Hindlimb muscle (tissue), 1 donor: ENCODE measurements around the gene CMIP. TPM values are rescaled to one million over a fixed set of nuclear protein-coding genes. Genes with fewer than 3 reads are reported as not detected.

Source experiments
- DNase-seq: peaks from one replicate; pipeline ENCODE4 v3.0.0-alpha.2; 2013
- polyA plus RNA-seq: library from polyadenylated mRNA; unstranded; fragments of 120-200 nt; gene quantifications from one replicate; pipeline ENCODE4 v1.2.1, GENCODE V29; 2013; ENCODE audit not compliant: insufficient read length

CMIP gene
- polyA plus RNA-seq, 1 donor = 18.0 TPM

DNA sequence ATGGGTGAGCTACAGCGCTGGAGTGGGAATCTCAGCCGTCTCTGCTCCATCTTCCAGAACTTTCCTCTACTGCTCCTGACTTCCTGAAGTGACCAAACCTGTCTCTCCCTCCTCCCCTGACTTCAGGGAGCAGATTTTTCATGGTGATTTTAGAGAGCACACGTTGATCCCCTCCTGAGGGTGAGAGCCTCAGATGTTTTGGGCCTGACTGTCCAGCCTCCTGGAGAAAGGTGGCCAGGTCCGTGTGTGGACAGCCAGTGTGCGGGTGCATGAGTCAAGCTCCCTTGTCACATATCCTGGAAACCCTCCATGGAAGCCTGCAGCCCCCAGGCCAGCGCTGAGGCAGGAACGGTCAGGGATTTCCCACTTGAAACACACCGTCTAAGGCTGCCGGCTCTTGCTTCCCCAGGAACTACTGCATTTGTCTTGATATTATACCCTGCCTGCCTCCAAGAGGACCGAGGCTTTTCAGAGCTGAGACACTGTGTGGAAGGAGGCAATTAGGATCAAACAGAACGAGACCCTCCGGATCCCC lies 143.1 kb downstream of the CMIP start:
- DNase-seq = no peak

DNA sequence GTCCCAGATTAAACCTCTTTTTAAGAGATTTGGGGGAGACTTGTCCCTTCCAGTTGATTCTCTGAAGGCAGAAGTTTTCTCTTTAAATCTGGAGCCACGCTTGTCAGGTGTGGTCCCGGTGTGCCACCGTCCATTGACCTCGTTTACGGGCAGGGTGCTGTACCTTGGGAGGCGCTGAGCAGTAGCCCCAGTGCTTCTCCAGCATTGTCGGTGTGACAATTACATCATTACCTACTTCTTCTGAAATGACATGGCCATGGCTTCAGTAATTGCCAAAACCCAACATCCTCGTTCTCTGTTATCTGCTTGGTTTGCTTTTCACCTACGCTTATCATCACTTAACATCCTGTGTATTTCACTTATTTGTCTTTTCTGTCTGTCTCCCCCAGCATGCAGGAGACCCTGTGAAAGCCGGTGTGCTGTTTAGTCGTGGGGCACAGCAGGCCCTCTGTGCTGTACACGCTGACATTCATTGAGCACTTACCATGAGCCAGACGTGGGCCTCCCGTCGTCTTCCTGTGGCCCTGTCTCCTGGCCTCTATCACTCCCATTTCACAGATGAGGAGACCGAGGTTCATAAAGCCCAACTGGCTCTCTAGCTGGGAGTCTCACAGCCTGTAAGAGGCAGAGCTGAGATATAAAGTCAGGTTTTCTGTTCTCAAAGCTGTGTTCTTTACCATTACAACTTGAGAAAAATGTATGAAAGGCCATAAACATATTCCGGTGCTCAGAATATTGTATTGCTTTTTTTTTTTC lies 143.9 kb downstream of the CMIP start:
- DNase-seq = no peak

DNA sequence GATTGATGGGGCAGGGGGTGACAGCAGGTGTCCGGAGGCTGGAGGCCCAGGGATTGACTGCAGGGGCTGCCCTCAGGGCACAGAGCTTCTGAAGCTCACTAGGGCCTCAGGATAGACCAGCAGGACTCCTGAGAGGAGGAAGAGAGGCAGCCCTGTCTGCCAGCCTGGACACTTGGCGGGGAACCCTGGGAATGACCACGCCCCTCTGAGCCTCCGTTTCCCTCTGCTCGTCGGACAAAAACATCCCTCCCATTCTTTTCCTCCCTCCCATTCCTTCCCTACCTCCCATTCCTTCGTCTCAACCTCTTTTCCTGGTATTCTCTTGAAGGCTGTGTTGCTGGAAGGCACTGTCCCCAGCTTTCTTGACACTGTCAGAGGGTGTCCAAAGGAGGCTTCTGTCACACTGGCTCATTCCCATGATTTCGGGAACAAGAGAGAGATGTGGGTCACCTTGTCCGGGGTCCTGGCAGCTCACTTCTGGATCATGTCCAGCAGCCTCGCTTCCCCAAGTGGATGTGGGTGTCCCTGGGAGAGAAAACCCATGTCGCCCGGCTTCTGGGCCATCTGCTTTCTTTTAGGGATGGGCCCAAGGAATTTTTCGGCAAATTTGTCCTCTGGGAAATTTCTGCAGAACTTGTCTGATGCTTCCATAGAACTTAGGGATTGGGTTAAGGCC lies 145.5 kb downstream of the CMIP start:
- DNase-seq = no peak

DNA sequence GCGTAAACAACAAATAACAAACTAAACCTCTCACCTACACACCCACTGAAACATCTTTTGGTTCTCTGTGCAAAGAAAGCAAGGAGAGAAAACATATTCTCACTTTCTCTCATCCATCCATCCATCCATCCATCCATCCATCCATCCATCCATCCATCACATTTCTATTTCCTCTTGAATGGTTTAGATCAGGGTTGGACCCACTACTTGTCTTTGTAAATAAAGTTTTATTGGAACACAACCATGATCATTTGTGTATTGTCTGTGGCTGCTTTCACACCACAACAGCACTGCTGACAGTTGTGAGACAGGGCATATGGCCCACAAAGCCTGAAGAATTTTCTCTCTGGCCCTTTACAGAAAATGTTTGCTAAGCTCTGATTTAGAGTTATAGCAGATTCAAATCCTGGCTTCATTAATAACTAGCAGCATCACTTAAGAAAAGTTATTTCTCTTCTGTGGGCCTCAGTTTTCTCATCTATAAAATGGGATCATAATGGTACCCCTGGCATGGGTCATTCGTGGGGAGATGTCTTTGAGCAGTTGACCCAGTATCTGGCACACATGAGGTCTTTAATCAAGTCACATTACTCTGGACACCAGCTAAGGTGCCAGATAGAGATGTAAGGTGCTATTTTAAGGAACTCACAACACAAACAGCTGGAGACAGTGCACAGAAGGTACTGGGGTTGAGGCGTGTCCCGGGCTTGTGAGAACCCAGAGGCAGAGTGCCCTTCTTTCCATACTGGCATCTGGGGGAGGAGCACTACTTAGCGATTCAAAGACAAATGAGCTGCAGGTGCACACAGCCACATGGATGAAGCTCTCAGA lies 146.3 kb downstream of the CMIP start:
- DNase-seq = no peak

DNA sequence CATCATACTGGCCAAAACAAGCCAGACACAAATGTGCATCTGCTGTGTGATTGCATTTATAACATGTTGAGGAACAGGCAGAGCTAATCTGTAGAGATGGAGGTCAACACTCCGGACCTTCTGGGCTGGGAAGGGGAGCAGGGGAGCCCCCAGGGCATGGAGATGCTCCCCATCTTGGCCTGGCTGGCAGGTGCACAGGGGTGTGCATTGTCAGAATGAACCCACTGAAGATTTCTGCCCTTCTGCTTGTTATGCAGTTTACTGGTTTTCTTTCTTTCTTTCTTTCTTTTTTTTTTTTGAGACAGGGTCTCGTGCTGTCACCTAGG lies 146.9 kb downstream of the CMIP start:
- DNase-seq = no peak

DNA sequence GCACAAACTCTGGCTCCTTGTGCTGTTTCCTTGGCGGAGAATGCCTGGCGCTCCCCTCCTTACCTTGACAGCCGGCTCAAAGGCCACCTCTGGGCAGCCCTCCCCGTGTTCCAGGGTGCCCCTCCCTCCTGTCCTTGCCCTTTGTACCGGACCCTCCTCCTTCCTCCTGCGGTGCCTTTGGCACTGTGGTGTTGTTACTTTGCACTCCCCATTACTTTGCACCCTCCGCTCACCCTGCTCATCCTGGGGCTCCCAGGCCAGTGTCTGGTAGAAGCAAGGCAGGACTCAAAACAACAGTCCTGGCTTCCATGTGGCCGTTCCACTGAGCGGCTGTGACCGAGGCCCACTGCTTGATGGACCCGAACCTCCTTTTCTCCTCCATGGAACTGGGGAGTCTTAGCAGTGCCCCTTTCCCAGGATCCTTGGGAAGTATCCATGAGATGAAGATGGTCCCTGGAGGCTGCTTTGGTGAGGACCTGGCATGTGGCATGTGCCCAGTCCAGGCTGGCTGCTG lies 147.8 kb downstream of the CMIP start:
- DNase-seq = no peak

DNA sequence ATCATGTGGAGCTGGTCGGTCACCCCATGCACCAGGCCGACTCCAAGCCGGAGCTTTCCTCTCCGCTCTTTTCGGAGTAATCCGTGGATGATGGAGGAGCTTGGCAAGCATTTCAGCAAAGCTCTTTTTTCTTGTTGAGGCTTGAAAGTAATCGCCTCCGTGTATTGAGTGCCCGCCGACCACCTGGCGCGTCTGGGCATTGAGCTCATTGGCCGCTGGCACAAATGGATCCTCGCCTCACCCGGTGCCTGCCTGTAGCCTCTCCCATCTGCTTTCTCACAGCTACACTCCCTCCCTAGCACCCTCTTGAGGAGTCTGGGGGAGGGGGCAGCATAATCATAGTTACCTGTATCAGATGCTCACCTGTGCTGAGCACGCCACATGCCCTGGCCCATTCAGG lies 148.9 kb downstream of the CMIP start:
- DNase-seq = no peak

DNA sequence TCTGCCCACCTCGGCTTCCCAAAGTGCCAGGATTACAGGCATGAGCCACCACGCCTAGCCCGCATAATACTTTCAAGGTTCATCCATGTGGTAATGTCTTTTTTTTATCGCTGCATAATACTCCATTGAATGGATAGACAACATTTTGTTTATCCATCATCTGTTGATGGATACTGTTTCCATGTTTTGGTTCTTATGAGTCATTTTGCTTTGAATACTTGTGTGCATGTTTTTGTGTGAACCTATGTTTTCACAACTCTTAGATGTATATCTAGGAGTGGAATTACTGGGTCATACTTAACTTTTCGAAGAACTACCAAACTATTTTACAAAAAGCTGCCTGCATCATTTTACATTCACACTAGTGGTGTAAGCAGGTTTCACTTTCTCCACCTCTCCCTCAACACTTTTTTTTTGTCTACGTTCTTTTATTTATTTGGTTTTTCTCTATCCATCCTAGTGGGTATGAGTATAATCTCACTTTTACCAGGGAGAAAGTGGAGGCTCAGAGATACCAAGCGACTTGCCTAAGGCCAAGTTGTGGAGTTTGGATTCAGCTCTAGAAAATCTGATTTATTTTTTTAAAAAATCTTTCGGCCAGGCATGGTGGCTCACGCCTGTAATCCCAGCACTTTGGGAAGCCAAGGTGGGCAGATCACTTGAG lies 151.2 kb downstream of the CMIP start:
- DNase-seq = no peak

DNA sequence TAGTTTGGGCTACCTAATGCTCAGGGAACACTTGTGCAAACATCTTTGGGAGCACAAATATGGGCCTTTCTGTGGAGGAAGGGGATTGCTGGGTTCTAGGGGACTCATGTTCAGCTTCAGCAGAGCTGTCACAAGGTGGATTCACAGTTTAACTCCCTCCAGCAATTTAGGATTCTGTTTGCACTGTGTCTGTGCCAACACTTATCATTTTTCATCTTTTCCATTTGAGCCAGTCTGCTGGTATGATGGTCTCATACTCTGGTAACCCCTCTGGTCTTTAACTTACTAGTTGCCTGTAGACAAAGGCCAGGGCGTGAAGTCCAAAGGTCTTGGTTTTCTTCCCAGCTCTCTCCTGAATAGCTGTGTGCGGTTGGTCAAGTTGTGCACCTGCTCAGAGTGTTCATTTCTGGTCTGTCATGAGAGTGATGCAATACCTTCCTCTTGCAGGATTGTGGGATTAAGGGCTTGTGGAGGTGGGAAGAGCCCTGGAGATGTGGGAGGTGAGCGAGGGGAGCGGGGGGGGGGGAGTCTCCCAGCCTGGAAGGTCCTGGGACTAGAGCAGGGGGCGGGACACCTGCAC lies 152.6 kb downstream of the CMIP start:
- no peak for DNase-seq

DNA sequence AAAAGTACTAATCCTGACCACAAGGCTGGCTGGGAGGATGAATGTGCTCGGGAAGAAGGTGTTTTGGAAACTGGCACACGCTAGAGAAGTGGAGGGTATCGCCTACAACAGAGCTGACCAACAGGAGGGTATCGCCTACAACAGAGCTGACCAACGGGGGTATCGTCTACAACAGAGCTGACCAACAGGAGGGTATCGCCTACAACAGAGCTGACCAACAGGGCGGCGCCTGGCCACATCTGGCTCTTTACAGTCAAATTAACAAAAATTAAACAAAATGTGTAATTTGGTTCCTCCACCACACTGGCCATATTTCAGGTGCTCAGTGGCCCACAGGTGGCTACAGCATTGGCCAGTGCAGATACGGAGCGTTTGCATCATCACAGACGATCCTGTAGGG lies 153.5 kb downstream of the CMIP start:
- DNase-seq = no peak

DNA sequence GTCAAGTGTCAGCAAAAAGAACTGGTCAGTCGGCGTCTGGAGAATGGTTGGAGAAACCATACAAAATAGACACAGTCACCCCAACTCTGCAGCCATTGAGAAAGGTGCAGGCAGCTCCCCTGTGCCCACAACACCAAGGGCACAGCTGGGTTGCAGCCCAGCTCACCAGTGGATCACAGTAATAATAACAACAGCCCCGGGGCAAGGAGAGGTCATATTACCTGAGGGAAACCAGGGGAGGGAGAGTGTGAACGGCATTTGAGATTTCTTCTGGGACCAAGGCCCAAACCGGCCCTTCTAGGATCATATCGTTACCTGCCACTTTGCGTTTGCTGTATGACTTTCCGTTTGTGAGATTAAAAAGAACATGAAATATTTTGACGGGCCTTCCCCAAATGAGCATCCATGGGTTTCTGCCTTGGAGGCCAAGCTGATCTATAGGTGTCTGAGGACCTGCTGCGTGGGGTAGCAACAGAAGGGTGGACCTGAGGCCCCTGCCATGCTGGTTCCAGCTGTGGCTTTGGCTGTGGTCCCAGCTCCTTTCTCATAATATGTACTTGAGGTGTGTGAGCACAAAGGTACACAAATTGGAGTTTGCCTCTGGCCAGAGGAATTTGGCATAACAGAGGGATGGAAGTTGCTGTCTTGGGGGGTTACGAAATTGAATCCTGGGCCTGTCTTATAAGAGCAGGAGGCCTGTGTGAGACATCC lies 154.6 kb downstream of the CMIP start:
- no peak for DNase-seq

DNA sequence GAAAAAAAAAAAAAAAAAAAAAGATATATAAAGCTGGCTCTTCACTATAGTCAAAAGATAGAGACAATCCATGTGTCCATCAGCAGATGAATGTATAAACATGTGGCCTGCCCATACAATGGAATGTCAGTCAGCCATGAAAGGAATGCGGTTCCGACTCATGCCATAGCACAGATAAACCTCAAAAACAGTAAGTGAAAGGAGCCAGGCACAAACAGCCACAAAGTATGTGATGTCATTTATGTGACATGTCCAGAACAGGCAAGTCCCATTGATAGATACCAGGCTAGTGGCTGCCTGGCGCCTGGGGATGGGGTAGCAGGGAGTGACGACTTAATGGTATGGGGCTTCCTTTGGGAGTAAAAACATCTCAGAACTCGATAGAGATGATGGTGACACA lies 155.7 kb downstream of the CMIP start:
- DNase-seq = no peak

DNA sequence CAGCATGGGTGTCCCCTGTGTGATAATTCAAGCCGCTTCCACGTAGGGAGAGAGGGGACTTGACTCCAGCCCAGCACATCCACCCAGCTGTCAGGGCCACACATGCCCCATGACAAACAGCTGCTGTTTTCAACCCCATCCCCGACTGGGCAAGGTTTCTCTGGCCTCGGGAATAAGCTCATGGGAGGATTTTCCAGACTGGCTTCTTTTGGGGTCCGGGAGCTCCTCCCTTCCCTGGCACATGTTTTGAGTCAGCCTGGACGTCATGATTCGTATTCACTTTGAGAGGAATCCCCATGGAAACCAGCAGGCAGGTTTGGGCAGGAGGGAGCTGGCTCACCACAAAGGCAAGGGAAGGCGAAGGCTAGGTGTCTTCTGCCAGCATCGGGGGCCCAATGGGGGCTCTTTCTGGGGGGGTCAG lies 156.4 kb downstream of the CMIP start:
- no peak for DNase-seq

DNA sequence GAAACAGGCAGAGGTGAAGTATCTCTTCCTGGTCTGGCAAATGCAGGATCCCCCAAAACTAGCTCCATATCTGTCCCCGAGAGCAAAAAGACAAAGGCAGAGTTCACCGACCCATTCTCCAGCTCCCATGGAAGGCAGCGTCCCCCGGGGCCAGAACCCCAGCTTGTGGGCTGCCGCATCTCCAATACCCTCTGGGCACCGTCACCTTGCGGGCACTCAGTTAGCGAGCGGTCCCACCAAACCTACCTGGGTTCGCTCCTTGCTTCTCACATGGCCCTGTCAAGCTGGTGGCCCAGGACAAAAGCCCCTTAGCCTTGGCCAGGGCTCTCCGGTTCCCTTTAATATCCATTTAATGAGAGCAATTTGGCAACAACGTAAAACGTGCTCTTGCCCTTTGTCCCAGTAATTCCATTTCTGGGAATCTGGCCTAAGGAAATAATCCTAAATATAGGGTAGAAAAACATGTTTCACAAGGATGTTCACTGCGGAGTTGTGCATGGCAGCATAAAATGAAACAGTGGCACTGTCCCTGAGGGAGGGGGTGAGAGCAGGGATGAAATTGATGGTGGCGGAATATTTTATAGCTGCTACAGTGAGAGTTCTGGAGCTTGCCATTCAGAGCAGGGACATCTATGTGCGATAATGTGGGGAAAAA lies 157.1 kb downstream of the CMIP start:
- DNase-seq = no peak

DNA sequence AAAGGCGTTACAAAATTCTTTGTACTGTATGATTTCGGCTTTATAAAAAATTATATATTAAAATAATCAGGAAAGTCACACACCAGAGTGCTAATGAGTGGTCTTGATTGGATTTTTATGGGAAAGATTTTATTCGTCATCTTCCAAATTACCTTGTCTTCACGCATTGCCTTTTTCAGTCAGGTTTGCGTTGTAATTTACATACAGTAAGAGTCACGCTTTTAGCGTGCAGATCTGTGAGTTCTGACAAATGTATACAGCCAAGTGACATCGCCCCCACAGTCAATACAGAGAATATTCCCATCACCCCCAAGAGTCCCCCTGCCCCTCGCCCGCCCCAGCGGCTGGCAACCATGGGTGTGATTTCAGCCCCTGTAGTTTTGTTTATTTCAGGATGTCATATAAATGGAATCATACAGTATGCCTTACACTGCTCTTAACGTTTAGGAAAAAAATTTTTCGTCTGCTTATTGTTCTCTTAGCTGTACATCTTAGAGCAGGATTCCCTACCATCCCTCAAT lies 157.7 kb downstream of the CMIP start:
- DNase-seq = no peak

DNA sequence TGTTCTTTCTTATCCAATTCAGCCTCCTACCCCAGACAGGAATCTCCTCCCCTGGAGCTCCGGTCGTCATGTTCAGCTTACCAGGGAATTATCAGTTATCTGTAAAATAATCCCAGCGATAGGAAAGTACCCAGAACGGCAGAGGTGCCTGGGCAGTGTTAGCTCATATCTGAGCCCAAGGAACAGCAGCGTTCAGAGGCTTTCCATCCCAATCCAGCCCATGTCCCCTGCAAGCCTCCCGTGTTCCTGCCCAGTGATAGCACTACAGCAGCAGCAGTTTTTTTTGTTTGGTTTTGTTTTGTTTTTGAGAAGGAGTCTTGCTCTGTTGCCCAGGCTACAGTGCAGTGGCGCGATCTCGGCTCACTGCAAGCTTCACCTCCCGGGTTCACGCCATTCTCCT lies 158.2 kb downstream of the CMIP start:
- DNase-seq = no peak

DNA sequence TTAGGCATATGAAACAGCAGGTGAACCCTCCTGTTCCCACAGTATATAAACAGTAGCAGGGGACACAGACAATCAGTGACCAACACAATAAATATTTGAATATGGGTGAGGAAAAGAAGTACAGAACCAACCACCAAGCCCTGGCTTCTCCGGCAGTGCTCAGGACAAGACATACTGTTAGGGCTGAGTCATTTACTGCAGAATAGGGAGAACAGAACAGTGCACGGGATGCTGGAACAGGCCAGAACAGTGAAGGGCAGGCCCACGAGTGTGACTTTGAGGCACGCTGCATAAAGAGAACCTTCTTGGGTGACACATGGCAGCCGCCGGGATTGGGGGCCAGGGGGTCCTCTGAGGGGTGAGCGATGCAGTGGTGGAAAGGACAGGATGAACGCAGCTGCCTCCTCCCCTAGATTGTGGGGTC lies 160.4 kb downstream of the CMIP start:
- DNase-seq = no peak

DNA sequence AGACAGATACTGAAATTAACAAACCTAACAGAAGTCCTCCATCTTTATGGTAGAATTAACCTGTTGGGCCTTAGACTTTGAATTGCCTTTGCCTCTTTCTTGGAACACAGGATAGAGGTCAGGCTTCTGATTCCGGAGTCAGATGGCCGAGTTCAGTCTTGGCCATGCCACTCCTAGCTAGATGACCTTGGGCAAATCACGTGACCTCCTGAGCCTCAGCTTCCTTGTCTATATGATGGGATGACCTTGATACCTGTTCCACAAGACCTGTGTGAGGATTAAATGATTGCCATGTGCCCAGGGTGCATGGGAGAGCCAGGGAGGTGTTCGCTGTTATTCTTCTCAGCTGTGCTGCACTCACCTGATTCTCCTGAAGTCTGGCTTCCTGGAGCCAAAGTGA lies 161.4 kb downstream of the CMIP start:
- no peak for DNase-seq

DNA sequence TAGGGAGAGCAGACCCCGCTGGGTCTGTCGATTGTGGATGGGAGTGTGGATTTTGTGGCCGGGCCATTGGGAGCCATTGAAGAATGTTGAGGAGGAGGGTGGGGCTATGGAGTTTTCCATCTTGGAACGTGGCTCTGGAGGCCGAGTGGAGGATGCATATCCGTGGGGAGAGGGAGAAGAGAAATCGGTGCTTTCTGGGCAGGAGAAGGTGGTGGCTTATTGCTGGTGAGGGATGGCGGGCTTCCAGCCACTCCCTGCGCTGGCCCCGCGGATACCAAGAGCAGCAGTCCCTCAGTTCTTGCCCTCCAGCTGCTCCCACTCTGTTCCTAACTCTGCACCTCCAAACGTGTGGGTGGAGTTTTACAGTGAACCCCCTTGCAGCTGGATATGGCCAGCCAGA lies 162.4 kb downstream of the CMIP start:
- no peak for DNase-seq

DNA sequence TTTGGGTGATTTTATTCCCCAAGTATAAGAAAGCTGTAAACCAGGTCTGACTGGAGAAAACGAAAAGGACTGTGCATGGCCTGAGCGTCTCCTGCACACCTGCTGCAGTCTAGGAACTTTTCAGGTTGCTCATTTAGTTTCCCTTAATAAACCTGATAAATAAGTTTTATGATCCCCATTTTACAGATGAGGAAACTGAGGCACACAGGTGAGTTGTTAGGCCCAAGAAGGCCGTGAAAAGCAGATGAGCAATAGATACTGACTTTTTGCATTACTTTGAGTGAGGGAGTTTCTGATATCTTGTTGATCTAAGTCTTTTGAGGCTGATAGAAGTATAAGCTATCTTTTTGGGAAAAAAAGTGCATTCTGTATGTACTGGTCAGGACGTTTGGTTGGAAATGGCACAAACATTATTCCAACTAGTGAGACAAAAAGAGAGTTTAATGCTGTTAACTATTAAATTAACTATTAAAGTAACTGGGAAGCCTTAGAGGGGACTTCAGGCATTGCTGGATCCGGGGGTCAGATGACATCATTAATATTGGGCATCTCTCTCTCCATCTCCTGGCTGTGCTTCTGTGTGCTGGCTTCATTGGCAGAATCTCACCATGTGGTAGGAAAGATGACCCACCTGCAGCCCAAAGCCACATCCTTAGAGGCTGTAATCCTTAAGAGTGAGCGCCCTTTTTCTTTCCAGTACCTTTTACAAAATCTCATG lies 163.4 kb downstream of the CMIP start:
- DNase-seq = no peak
